Urothelium cell line (cell line): ENCODE results near the gene ATCAY.
"Not testable (repeated sequence)": the region's sequence is repeated elsewhere in the genome, so short reads cannot be mapped to it uniquely, and the experiment has no call there.

Experiments
- DNase-seq: peaks from one replicate; pipeline ENCODE4 v3.0.0; 2011; ENCODE audit warnings: low spot score, mixed read lengths
- FAIRE-seq: peaks from 2 replicates; lab custom pipeline; 2011; peaks lifted over from hg19 to GRCh38; lab: Jason Lieb, UNC

ATCAY gene

GRCh38 chr19:3967983-3968382 is 87.5 kb downstream of the ATCAY start:
- not testable (repeated sequence) for FAIRE-seq, DNase-seq

GRCh38 chr19:3968556-3969434 is 88.3 kb downstream of the ATCAY start:
- FAIRE-seq (no peak), DNase-seq (peak; percentile 89)

- DNase-seq (peak; percentile 36), FAIRE-seq (no peak)
These were observed 89.2 kb downstream of the ATCAY start for GRCh38 chr19:3969435-3970312.

- FAIRE-seq (no peak), DNase-seq (no peak)
These were observed 89.9 kb downstream of the ATCAY start for GRCh38 chr19:3970313-3970807.

- DNase-seq, result peak; percentile 92
- no peak for FAIRE-seq
These were observed 90.5 kb downstream of the ATCAY start, which contains the start of gene DAPK3 for GRCh38 chr19:3970808-3971598. DAPK3 (minus strand) TSS chr19:3971099; CDS start chr19:3969735, 1,364 bp downstream.

GRCh38 chr19:3975144-3975543 is 94.7 kb downstream of the ATCAY start:
- DNase-seq (no peak), FAIRE-seq (no peak)

GRCh38 chr19:3975637-3976087 is 95.2 kb downstream of the ATCAY start:
- FAIRE-seq (no peak), DNase-seq (no peak)

GRCh38 chr19:3976495-3977241 is 96.2 kb downstream of the ATCAY start:
- no peak for FAIRE-seq
- DNase-seq, result no peak
